Kidney (tissue), 14 donors: Measurements from ENCODE around the gene SCNN1B. TPM values are rescaled to one million over a fixed set of nuclear protein-coding genes. Genes with fewer than 3 reads are reported as not detected.

Experiments used
- DNase-seq, 5 donors: peaks; one replicate each; pipeline ENCODE4 v3.0.0-alpha.2; 2013 to 2020
- FAIRE-seq: peaks from 2 replicates; lab custom pipeline; 2012; peaks lifted over from hg19 to GRCh38; lab: Jason Lieb, UNC
- H3K27ac ChIP-seq, 2 donors: one replicate each; pipeline ENCODE4 v1.7.0; 2013; ENCODE audit warnings: low read depth in 2 of 2, low read length in 2 of 2, inconsistent platforms in 1 of 2
- H3K27me3 ChIP-seq: one replicate; pipeline ENCODE4 v1.7.1; 2013; ENCODE audit warnings: low read length, inconsistent platforms; ENCODE audit not compliant: control insufficient read depth, insufficient read depth
- H3K36me3 ChIP-seq, 3 donors: one replicate each; pipeline versions ENCODE4 v1.7.0 to v1.7.1; 2013; ENCODE audit warnings: low read length in 3 of 3, control low read depth in 1 of 3, inconsistent platforms in 1 of 3; ENCODE audit not compliant: insufficient read depth in 3 of 3, control insufficient read depth in 2 of 3
- H3K4me1 ChIP-seq, 3 donors: one replicate each; pipeline versions ENCODE4 v1.7.0 to v1.7.1; 2013; ENCODE audit warnings: low read length in 3 of 3, inconsistent platforms in 1 of 3, low read depth in 1 of 3; ENCODE audit not compliant: control insufficient read depth in 2 of 3, insufficient read depth in 2 of 3
- H3K4me3 ChIP-seq, 3 donors: one replicate each; pipeline versions ENCODE4 v1.7.0 to v1.8.1; 2013; ENCODE audit warnings: low read length in 3 of 3, control low read depth in 1 of 3, inconsistent platforms in 1 of 3
- H3K9ac ChIP-seq, 3 donors: one replicate each; pipeline versions ENCODE4 v1.7.0 to v1.7.1; 2013; ENCODE audit warnings: low read length in 3 of 3, control low read depth in 1 of 3, inconsistent platforms in 1 of 3
- H3K9me3 ChIP-seq, 3 donors: one replicate each; pipeline versions ENCODE4 v1.7.0 to v1.7.1; 2013; ENCODE audit warnings: low read length in 3 of 3, control low read depth in 1 of 3, inconsistent platforms in 1 of 3; ENCODE audit not compliant: control insufficient read depth in 2 of 3, insufficient read depth in 1 of 3
- CTCF ChIP-seq: IDR thresholded peaks from 3 replicates; pipeline ENCODE4 v1.5.1; 2012; ENCODE audit warnings: mild to moderate bottlenecking, moderate library complexity, borderline replicate concordance; ENCODE audit not compliant: insufficient read depth; ENCODE audit errors: extremely low read depth
- intact Hi-C: fragments of 100-400 bp; cut with DNase I; formaldehyde crosslinking; loops from one replicate; pipeline ENCODE4 v1.11.1; 2022
- polyA plus RNA-seq: library from polyadenylated mRNA; stranded (reverse); fragments of 350-450 nt; fragmentation: Illumina TruSeq; extraction: RNeasy Lipid Tissue Mini Kit (QIAGEN cat#74804); gene quantifications from one replicate; pipeline ENCODE4 v1.2.3, GENCODE V29; 2014; ENCODE audit warnings: low read depth, low replicate concordance; ENCODE audit not compliant: insufficient read depth
- total RNA-seq: library from RNA; stranded (reverse); fragmentation: NEBNext Ultra II Directional; extraction: Animal tissue kit (Norgen Biotek cat#: 25700); gene quantifications from one replicate; pipeline ENCODE4 v1.2.1, GENCODE V29; 2021
- donor health status: control.
- donor health status: control.
- donor health status: control.
- donor health status: control.
- donor health status: control.
- donor health status: DM: yes; HTN: yes; CAD: no.
- donor health status: Normal renal cell carcinoma (clear cell type).

SCNN1B gene
- total and polyA plus RNA-seq, 2 donors from 2014 or later, result 7.8 to 62.9 TPM

GRCh38 chr16:23339787-23340186 lies 37.7 kb downstream of the SCNN1B start:
- no peak for TF ChIP-seq CTCF
- Histone ChIP-seq H3K27me3 (no peaks in the 10 kb centered on the region), H3K4me3 (no peak overlapping the region), H3K27ac (no peak overlapping the region), H3K36me3 (no peaks in the 10 kb centered on the region), H3K9ac (no peak overlapping the region), H3K4me1 (no peaks in the 10 kb centered on the region), H3K9me3 (peaks cover 0 to 5% (median 0%) of the 10 kb centered on the region in 3 donors)
- no peak for FAIRE-seq
- intact Hi-C loops, result no loop called here
- DNase-seq, result no peak

GRCh38 chr16:23342083-23342640 lies 40.1 kb downstream of the SCNN1B start:
- H3K27ac ChIP-seq, result no peak overlapping the region
- no peak for FAIRE-seq
- H3K9ac ChIP-seq, result no peak overlapping the region
- H3K4me3 ChIP-seq, result no peak overlapping the region
- no peaks in the 10 kb centered on the region for H3K27me3 ChIP-seq
- H3K9me3 ChIP-seq, result peaks cover 0 to 5% (median 0%) of the 10 kb centered on the region in 3 donors
- no peaks in the 10 kb centered on the region for H3K36me3 ChIP-seq
- no peak for DNase-seq
- no peak for TF ChIP-seq CTCF
- intact Hi-C loops, result no loop called here
- H3K4me1 ChIP-seq, result no peaks in the 10 kb centered on the region

- H3K4me1 ChIP-seq, result no peaks in the 10 kb centered on the region
- H3K27me3 ChIP-seq, result no peaks in the 10 kb centered on the region
- no peak for FAIRE-seq
- intact Hi-C loops, result no loop called here
- H3K9me3 ChIP-seq, result no peaks in the 10 kb centered on the region
- no peak overlapping the region for H3K27ac ChIP-seq
- no peak for TF ChIP-seq CTCF
- no peak overlapping the region for H3K4me3 ChIP-seq
- DNase-seq, result no peak
- H3K36me3 ChIP-seq, result no peaks in the 10 kb centered on the region
- H3K9ac ChIP-seq, result no peak overlapping the region
These were observed 41.8 kb downstream of the SCNN1B start for GRCh38 chr16:23343643-23344612.
